HFFc6 (cell line): ENCODE measurements around the gene JPH2. TPM values are rescaled to one million over a fixed set of nuclear protein-coding genes. Genes with fewer than 3 reads are reported as not detected.
A peak's percentile ranks its signal among the peaks of the same experiment; 100 is the strongest.

Source experiments
- DNase-seq: peaks from one replicate; pipeline ENCODE4 v3.0.0-alpha.2; 2018
- H3K27ac Mint-ChIP-seq: 2 replicates; pipeline ENCODE4 v1.8.0; 2020; ENCODE audit warnings: mild to moderate bottlenecking, mixed read lengths
- H3K27me3 Mint-ChIP-seq: 2 replicates; pipeline ENCODE4 v1.8.0; 2021; ENCODE audit warnings: mild to moderate bottlenecking, moderate library complexity, mixed read lengths; ENCODE audit not compliant: insufficient read depth
- H3K36me3 Mint-ChIP-seq: 2 replicates; pipeline ENCODE4 v1.8.0; 2021; ENCODE audit warnings: low read depth, mixed read lengths
- H3K4me1 Mint-ChIP-seq: 2 replicates; pipeline ENCODE4 v1.8.0; 2020; ENCODE audit warnings: low read depth, mixed read lengths
- H3K4me3 Mint-ChIP-seq: 2 replicates; pipeline ENCODE4 v1.8.0; 2020; ENCODE audit warnings: mild to moderate bottlenecking, moderate library complexity, mixed read lengths
- H3K9me3 Mint-ChIP-seq: 2 replicates; pipeline ENCODE4 v1.8.0; 2020; ENCODE audit warnings: mild to moderate bottlenecking, mixed read lengths
- CTCF ChIP-seq: fragments of 200-600 bp; sonication (generic); IDR thresholded peaks from 2 replicates; pipeline ENCODE4 v1.5.0; 2021; ENCODE audit warnings: antibody characterized with exemption, mild to moderate bottlenecking
- total RNA-seq, 6 experiments: library from RNA; stranded (reverse); fragmentation: NEBNext Ultra II Directional; extraction: Animal tissue kit (Norgen Biotek cat#: 25700); gene quantifications; 2 replicates in 1 of 6; 3 replicates in 5 of 6; pipeline ENCODE4 v1.2.3, GENCODE V29; 2021

Gene JPH2
- total RNA-seq, 6 experiments from 2014 or later = 9.7 to 14.4 (median 13.5) TPM

- H3K36me3 Mint-ChIP-seq = peaks cover 4% of the 10 kb centered on the region; the same call in 1 of the 2 replicates
- no peak overlapping the region for H3K27ac Mint-ChIP-seq
- peaks cover 4% of the 10 kb centered on the region for H3K4me1 Mint-ChIP-seq
- no peak for DNase-seq
- TF ChIP-seq CTCF = no peak
- H3K9me3 Mint-ChIP-seq = peaks cover 3% of the 10 kb centered on the region
- H3K27me3 Mint-ChIP-seq = peaks cover 5% of the 10 kb centered on the region
- no peak overlapping the region for H3K4me3 Mint-ChIP-seq
Observed at GRCh38 chr20:44097521-44098255, 89.3 kb downstream of the JPH2 start.

DNA sequence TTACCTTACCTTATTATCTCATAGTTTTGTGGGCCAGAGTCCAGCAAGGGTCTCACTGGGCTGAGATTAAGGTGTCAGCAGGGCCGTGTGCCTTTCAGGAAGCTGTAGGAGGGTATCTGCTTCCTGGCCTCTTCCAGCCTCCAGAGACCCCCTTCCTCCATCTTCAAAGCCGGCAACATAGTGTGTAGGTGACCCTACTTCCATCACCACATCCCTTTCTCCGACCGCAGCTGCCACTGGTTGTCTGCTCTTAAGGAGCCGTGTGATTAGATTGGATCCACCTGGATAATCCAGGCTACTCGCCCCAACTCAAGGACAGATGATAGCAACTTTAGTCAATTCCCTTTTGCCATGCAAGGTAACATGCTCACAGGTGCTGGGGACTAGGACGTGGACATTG lies 91.2 kb downstream of the JPH2 start:
- no peak for TF ChIP-seq CTCF
- no peak overlapping the region for H3K27ac Mint-ChIP-seq
- H3K4me3 Mint-ChIP-seq = no peak overlapping the region
- peaks cover 5% of the 10 kb centered on the region for H3K27me3 Mint-ChIP-seq
- H3K9me3 Mint-ChIP-seq = no peaks in the 10 kb centered on the region
- DNase-seq = no peak
- peaks cover 18% of the 10 kb centered on the region for H3K4me1 Mint-ChIP-seq
- H3K36me3 Mint-ChIP-seq = peaks cover 4% of the 10 kb centered on the region; the same call in 1 of the 2 replicates

- H3K36me3 Mint-ChIP-seq = no peaks in the 10 kb centered on the region
- peaks cover 33% of the 10 kb centered on the region for H3K4me1 Mint-ChIP-seq
- no peak overlapping the region for H3K27ac Mint-ChIP-seq
- H3K9me3 Mint-ChIP-seq = no peaks in the 10 kb centered on the region
- peak; percentile 63 for TF ChIP-seq CTCF
- DNase-seq = no peak
- no peak overlapping the region for H3K4me3 Mint-ChIP-seq
- H3K27me3 Mint-ChIP-seq = no peaks in the 10 kb centered on the region; the same call in 1 of the 2 replicates
Observed at GRCh38 chr20:44093249-44093582, 93.8 kb downstream of the JPH2 start.

DNA sequence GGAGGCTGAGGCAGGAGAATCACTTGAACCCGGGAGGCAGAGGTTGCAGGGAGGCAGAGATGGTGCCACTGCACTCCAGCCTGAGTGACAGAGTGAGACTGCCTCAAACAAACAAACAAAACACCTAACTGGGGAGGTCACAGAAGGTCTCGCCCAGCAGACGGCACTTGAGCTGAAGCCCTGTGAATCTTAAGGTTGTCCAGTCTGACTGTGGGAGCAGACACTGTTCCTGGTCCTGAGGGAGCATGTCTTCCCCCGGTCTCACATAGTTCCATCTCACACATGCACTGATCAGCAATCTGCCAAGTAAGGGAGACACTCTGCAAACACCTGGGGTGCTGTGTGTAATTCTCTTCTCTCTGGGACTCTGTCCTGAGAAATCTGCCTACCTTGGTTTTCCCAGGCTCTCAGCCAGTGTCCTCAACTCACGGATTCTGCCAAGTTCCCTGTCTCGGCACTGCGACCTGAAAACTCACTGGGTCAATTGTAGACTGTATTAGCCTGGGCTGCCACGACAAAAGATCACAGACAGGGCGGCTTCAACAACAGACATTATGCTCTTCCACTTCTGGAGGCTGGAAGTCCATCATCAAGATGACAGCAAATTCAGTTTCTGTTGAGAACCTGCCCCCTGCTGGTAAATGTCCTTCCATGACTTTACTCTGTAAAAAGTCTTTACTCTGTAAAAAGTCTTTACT lies 94.3 kb downstream of the JPH2 start:
- no peak overlapping the region for H3K27ac Mint-ChIP-seq
- no peaks in the 10 kb centered on the region for H3K9me3 Mint-ChIP-seq
- peaks cover 33% of the 10 kb centered on the region for H3K4me1 Mint-ChIP-seq
- no peaks in the 10 kb centered on the region; the same call in 1 of the 2 replicates for H3K27me3 Mint-ChIP-seq
- no peaks in the 10 kb centered on the region for H3K36me3 Mint-ChIP-seq
- H3K4me3 Mint-ChIP-seq = no peak overlapping the region
- TF ChIP-seq CTCF = peak; percentile 92
- peak; percentile 54 for DNase-seq

- TF ChIP-seq CTCF = 0 out of 2 replicates have a peak, but pooled peaks have one; percentile 32
- Mint-ChIP-seq H3K4me1 (peaks cover 33% of the 10 kb centered on the region), H3K36me3 (no peaks in the 10 kb centered on the region), H3K27ac (no peak overlapping the region), H3K27me3 (no peaks in the 10 kb centered on the region), H3K4me3 (no peak overlapping the region), H3K9me3 (no peaks in the 10 kb centered on the region)
- DNase-seq = no peak
Observed at GRCh38 chr20:44091026-44091425, 96.0 kb downstream of the JPH2 start.
